WTC11 (cell line): ENCODE data around the gene MSLN. TPM values are rescaled to one million over a fixed set of nuclear protein-coding genes. Genes with fewer than 3 reads are reported as not detected.
A peak's percentile ranks its signal among the peaks of the same experiment; 100 is the strongest.

ENCODE experiments used
- ATAC-seq: fragments of 200-7000 bp; cut with Tn5 transposase; 2 replicates; pipeline ENCODE4 v1.10.0; 2021; ENCODE audit warnings: mild to moderate bottlenecking, moderate library complexity
- CTCF ChIA-PET: fragments of 300-600 bp; sonication (Branson Sonifier 250); formaldehyde crosslinking; loops from one replicate; lab custom pipeline; 2021; ENCODE audit warnings: antibody characterized with exemption; lab: Charles Lee
- POLR2A ChIA-PET: fragments of 350-600 bp; sonication (Branson Sonifier 250); formaldehyde crosslinking; loops from one replicate; lab custom pipeline; 2021; ENCODE audit warnings: antibody characterized with exemption; lab: Charles Lee
- DNase-seq: peaks from one replicate; pipeline ENCODE4 v3.0.0; 2021; ENCODE audit warnings: low spot score
- H3K27ac Mint-ChIP-seq: 2 replicates; pipeline ENCODE4 v1.8.0; 2021; ENCODE audit warnings: mixed read lengths
- H3K27me3 Mint-ChIP-seq: 2 replicates; pipeline ENCODE4 v1.8.0; 2021; ENCODE audit warnings: low read depth, mild to moderate bottlenecking, moderate library complexity, mixed read lengths
- H3K36me3 Mint-ChIP-seq: 2 replicates; pipeline ENCODE4 v1.8.0; 2021; ENCODE audit warnings: mixed read lengths
- H3K4me1 Mint-ChIP-seq: 2 replicates; pipeline ENCODE4 v1.8.0; 2022; ENCODE audit warnings: mixed read lengths
- H3K4me3 Mint-ChIP-seq: 2 replicates; pipeline ENCODE4 v1.8.0; 2021; ENCODE audit warnings: mild to moderate bottlenecking, moderate library complexity, mixed read lengths
- H3K9me3 Mint-ChIP-seq: 2 replicates; pipeline ENCODE4 v1.8.0; 2021; ENCODE audit warnings: mixed read lengths
- AFF4 ChIP-seq: sonication (generic); formaldehyde crosslinking; IDR thresholded peaks from 2 replicates; pipeline ENCODE4 v1.8.1; 2023; ENCODE audit warnings: mild to moderate bottlenecking, missing genetic modification reagents, borderline replicate concordance
- E2F1 ChIP-seq: sonication (generic); formaldehyde crosslinking; IDR thresholded peaks from 2 replicates; pipeline ENCODE4 v1.8.0; 2022; ENCODE audit warnings: mild to moderate bottlenecking, missing genetic modification reagents
- FOXP1 ChIP-seq: sonication (generic); formaldehyde crosslinking; IDR thresholded peaks from 2 replicates; pipeline ENCODE4 v1.8.0; 2022; ENCODE audit warnings: missing genetic modification reagents, mild to moderate bottlenecking, moderate library complexity, borderline replicate concordance
- GABPB1 ChIP-seq: sonication (generic); formaldehyde crosslinking; IDR thresholded peaks from 2 replicates; pipeline ENCODE4 v1.8.1; 2023; ENCODE audit warnings: mild to moderate bottlenecking, missing genetic modification reagents
- GRHL2 ChIP-seq: fragments of 250-450 bp; sonication (Bioruptor Pico); IDR thresholded peaks from 2 replicates; pipeline ENCODE4 v1.8.0; 2022; ENCODE audit warnings: mild to moderate bottlenecking, moderate library complexity; ENCODE audit not compliant: insufficient replicate concordance, severe bottlenecking
- RELA ChIP-seq: sonication (generic); formaldehyde crosslinking; IDR thresholded peaks from 2 replicates; pipeline ENCODE4 v1.8.1; 2022; ENCODE audit warnings: missing genetic modification reagents, mild to moderate bottlenecking, borderline replicate concordance
- SOX15 ChIP-seq: fragments of 250-450 bp; sonication (Bioruptor Pico); IDR thresholded peaks from 2 replicates; pipeline ENCODE4 v1.9.0; 2021; ENCODE audit warnings: mild to moderate bottlenecking
- TEAD1 ChIP-seq: sonication (generic); formaldehyde crosslinking; IDR thresholded peaks from 2 replicates; pipeline ENCODE4 v1.8.0; 2022; ENCODE audit warnings: mild to moderate bottlenecking, missing genetic modification reagents
- TP53 ChIP-seq: sonication (generic); formaldehyde crosslinking; IDR thresholded peaks from 2 replicates; pipeline ENCODE4 v1.8.1; 2023; ENCODE audit warnings: mild to moderate bottlenecking, missing genetic modification reagents
- USF2 ChIP-seq: sonication (generic); formaldehyde crosslinking; IDR thresholded peaks from 2 replicates; pipeline ENCODE4 v1.8.1; 2023; ENCODE audit warnings: mild to moderate bottlenecking, missing genetic modification reagents, moderate library complexity
- ZNF219 ChIP-seq: sonication (generic); formaldehyde crosslinking; IDR thresholded peaks from 2 replicates; pipeline ENCODE4 v1.8.0; 2023; ENCODE audit warnings: missing genetic modification reagents, mild to moderate bottlenecking, borderline replicate concordance
- ZNF396 ChIP-seq: fragments of 250-450 bp; sonication (Bioruptor Pico); IDR thresholded peaks from 2 replicates; pipeline ENCODE4 v1.8.0; 2021; ENCODE audit warnings: mild to moderate bottlenecking, moderate library complexity, borderline replicate concordance
- ZNF512 ChIP-seq: sonication (generic); formaldehyde crosslinking; IDR thresholded peaks from 2 replicates; pipeline ENCODE4 v1.8.1; 2022; ENCODE audit warnings: missing genetic modification reagents, borderline replicate concordance
- total RNA-seq: library from RNA; stranded (reverse); gene quantifications from 3 replicates; pipeline ENCODE4 v1.2.3, GENCODE V29; 2021

Gene MSLN
- total RNA-seq, 1 experiment from 2014 or later = 0.20 TPM

- DNase-seq (no peak), ATAC-seq (no peak)
- Mint-ChIP-seq H3K27me3 (no peaks in the 10 kb centered on the region), H3K9me3 (no peaks in the 10 kb centered on the region), H3K4me1 (no peaks in the 10 kb centered on the region), H3K36me3 (no peaks in the 10 kb centered on the region), H3K4me3 (no peak overlapping the region), H3K27ac (peak overlapping the region; percentile 65; the same call in 1 of the 2 replicates)
- ChIA-PET POLR2A (no interaction called here), CTCF (no interaction called here)
- no peak for TF ChIP-seq AFF4
- TF ChIP-seq SOX15 (CRISPR knock-in tag) = no peak
- no peak for TF ChIP-seq USF2 (CRISPR knock-in tag)
- TF ChIP-seq ZNF396 (CRISPR knock-in tag) = no peak
- no peak for TF ChIP-seq GRHL2
- no peak for TF ChIP-seq ZNF512 (CRISPR knock-in tag)
- TF ChIP-seq ZNF219 = no peak
- TF ChIP-seq E2F1 (CRISPR knock-in tag) = no peak
- no peak for TF ChIP-seq GABPB1
- TF ChIP-seq TEAD1 (CRISPR knock-in tag) = no peak
Observed at GRCh38 chr16:777826-778225, 17.3 kb downstream of the MSLN start.

DNA sequence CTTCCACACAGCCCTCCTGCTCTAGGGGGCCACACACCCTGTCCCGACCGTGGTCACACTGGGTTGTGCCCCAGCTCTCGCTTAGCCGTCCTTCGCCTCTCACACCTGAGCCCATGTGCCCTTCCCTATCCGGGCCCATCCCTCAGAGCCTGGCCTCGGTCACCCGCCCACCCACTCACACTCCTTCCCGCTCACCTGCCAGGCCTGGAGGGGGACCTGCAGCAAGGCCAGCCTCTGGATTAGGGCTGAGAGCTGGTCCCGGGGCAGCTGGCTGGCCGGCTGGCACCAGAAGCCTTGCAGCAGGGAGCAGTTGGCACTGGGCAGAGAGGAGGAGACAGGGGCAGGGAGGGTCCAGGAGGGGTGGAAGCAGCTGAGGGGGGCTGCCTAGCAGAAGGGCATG, 17.9 kb downstream of the MSLN start:
- Mint-ChIP-seq H3K36me3 (no peaks in the 10 kb centered on the region), H3K4me3 (no peak overlapping the region), H3K9me3 (no peaks in the 10 kb centered on the region), H3K27me3 (no peaks in the 10 kb centered on the region), H3K4me1 (no peaks in the 10 kb centered on the region), H3K27ac (no peak overlapping the region)
- DNase-seq = no peak
- POLR2A ChIA-PET = no interaction called here
- CTCF ChIA-PET = no interaction called here
- 0 out of 2 replicates have a peak, but pooled peaks have one; percentile 30 for TF ChIP-seq RELA
- TF ChIP-seq FOXP1 (CRISPR knock-in tag) = no peak
- no peak for ATAC-seq

GRCh38 chr16:778909-779527, 18.5 kb downstream of the MSLN start:
- Mint-ChIP-seq H3K9me3 (no peaks in the 10 kb centered on the region), H3K27ac (no peak overlapping the region), H3K4me3 (no peak overlapping the region), H3K36me3 (no peaks in the 10 kb centered on the region), H3K27me3 (no peaks in the 10 kb centered on the region), H3K4me1 (no peaks in the 10 kb centered on the region)
- ATAC-seq (no peak), DNase-seq (no peak)
- TF ChIP-seq RELA = 0 out of 2 replicates have a peak, but pooled peaks have one; percentile 3
- TF ChIP-seq TP53 = no peak
- ChIA-PET POLR2A (no interaction called here), CTCF (no interaction called here)
